Nephron (organoid): ENCODE measurements around the gene SLC26A9.

Experiments used
- H3K27ac Mint-ChIP-seq, 3 experiments: 2 replicates each; pipeline ENCODE4 v1.8.0; 2020; ENCODE audit warnings: mixed read lengths in 3 of 3, mild to moderate bottlenecking in 2 of 3, moderate library complexity in 1 of 3
- H3K27me3 Mint-ChIP-seq: 2 replicates; pipeline ENCODE4 v1.8.0; 2021; ENCODE audit warnings: low read depth, mild to moderate bottlenecking, moderate library complexity, mixed read lengths
- H3K36me3 Mint-ChIP-seq: 2 replicates; pipeline ENCODE4 v1.8.0; 2020; ENCODE audit warnings: low read depth, mixed read lengths
- H3K4me1 Mint-ChIP-seq: 2 replicates; pipeline ENCODE4 v1.8.0; 2020; ENCODE audit warnings: mixed read lengths
- H3K4me3 Mint-ChIP-seq, 3 experiments: 2 replicates each; pipeline ENCODE4 v1.8.0; 2020; ENCODE audit warnings: mild to moderate bottlenecking in 3 of 3, mixed read lengths in 3 of 3, moderate library complexity in 2 of 3
- H3K9me3 Mint-ChIP-seq: 2 replicates; pipeline ENCODE4 v1.8.0; 2020; ENCODE audit warnings: mixed read lengths
- TF ChIP-seq, protein P1 (sequence below), 3 experiments: fragments of 200-600 bp; sonication (generic); IDR thresholded peaks; one replicate each; pipeline ENCODE4 v1.5.0; 2021; ENCODE audit warnings: antibody characterized with exemption in 3 of 3; ENCODE audit not compliant: unreplicated experiment in 3 of 3

The SLC26A9 gene

DNA sequence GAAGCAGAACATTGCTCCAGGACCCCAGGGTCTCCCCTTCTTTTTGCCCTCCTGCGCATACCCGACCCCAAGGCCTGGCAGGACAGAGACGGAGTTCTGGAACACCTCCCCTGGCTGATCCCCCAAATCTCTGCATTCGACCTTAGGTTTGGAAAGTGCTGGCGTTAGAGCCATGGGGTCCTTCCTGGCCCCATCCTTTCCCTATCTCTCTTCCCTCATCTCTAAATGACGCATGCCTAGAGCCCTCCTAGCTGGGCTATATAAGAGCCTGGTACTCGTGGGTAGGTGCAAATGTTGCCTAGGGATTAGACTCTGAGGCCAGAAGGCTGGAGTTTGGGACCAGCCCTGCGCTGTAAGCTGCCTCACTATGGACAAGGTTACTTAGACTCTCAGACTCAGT is 16.6 kb downstream of the SLC26A9 start:
- no peaks in the 10 kb centered on the region for H3K9me3 Mint-ChIP-seq
- H3K27ac Mint-ChIP-seq, result no peak overlapping the region
- no peaks in the 10 kb centered on the region for H3K36me3 Mint-ChIP-seq
- peaks cover 32% of the 10 kb centered on the region for H3K4me1 Mint-ChIP-seq
- H3K4me3 Mint-ChIP-seq, result no peak overlapping the region
- TF ChIP-seq, protein P1, sequence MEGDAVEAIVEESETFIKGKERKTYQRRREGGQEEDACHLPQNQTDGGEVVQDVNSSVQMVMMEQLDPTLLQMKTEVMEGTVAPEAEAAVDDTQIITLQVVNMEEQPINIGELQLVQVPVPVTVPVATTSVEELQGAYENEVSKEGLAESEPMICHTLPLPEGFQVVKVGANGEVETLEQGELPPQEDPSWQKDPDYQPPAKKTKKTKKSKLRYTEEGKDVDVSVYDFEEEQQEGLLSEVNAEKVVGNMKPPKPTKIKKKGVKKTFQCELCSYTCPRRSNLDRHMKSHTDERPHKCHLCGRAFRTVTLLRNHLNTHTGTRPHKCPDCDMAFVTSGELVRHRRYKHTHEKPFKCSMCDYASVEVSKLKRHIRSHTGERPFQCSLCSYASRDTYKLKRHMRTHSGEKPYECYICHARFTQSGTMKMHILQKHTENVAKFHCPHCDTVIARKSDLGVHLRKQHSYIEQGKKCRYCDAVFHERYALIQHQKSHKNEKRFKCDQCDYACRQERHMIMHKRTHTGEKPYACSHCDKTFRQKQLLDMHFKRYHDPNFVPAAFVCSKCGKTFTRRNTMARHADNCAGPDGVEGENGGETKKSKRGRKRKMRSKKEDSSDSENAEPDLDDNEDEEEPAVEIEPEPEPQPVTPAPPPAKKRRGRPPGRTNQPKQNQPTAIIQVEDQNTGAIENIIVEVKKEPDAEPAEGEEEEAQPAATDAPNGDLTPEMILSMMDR (IDR thresholded peaks at IDR 0.05; ENCODE audit: unreplicated experiment in 3 of 3), result no peak
- peaks cover 24% of the 10 kb centered on the region for H3K27me3 Mint-ChIP-seq

DNA sequence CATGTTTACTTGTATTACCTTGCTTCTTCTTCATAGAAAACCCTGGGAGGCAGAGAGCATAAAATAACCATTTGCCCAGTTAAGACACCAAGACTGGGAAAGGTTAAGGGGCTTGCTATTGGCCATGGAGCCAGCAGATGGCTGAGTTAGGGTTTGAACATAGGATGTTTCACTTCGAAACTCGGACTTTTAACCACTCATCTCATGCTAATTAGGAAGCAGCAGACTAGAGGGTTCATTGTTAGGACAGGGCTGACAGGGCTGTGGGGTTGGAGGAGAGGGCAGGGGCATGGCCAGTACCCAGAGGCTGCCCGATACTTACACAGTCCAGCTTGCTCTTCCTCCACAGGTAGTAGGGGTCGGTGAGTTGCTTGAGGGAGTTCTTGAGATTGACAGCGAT is 17.0 kb downstream of the SLC26A9 start:
- Mint-ChIP-seq H3K4me3 (no peak overlapping the region), H3K27me3 (peaks cover 24% of the 10 kb centered on the region), H3K9me3 (no peaks in the 10 kb centered on the region), H3K36me3 (no peaks in the 10 kb centered on the region), H3K27ac (no peak overlapping the region), H3K4me1 (peaks cover 32% of the 10 kb centered on the region)
- TF ChIP-seq, protein P1 (IDR thresholded peaks at IDR 0.05; ENCODE audit: unreplicated experiment in 3 of 3), result no peak

- Mint-ChIP-seq H3K36me3 (no peaks in the 10 kb centered on the region), H3K9me3 (no peaks in the 10 kb centered on the region), H3K4me3 (no peak overlapping the region), H3K4me1 (peaks cover 27% of the 10 kb centered on the region), H3K27ac (no peak overlapping the region), H3K27me3 (peaks cover 21% of the 10 kb centered on the region)
- TF ChIP-seq, protein P1 (IDR thresholded peaks at IDR 0.05; ENCODE audit: unreplicated experiment in 3 of 3), result no peak
These were observed 17.5 kb downstream of the SLC26A9 start for GRCh38 chr1:205925736-205926135.

DNA sequence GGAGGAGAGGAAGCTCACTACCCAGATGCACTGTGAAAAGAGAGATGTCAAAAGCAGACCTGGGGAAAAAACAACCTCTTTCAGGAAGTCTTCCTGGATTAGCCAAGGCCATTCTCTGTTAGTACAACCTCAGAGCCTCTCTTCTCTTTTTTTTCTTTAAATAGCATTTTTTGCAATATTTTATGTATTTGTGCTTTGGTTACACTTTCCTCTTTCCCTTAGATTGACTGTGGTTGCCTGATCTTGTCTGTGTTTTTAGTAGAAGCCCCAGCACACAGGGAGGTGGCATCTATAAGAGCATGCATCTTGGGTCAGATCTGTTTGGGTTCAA is 18.8 kb downstream of the SLC26A9 start:
- TF ChIP-seq, protein P1 (IDR thresholded peaks at IDR 0.05; ENCODE audit: unreplicated experiment in 3 of 3), result no peak
- no peaks in the 10 kb centered on the region for H3K36me3 Mint-ChIP-seq
- H3K27me3 Mint-ChIP-seq, result peaks cover 21% of the 10 kb centered on the region
- no peak overlapping the region for H3K4me3 Mint-ChIP-seq
- no peak overlapping the region for H3K27ac Mint-ChIP-seq
- H3K9me3 Mint-ChIP-seq, result no peaks in the 10 kb centered on the region
- peaks cover 30% of the 10 kb centered on the region for H3K4me1 Mint-ChIP-seq

DNA sequence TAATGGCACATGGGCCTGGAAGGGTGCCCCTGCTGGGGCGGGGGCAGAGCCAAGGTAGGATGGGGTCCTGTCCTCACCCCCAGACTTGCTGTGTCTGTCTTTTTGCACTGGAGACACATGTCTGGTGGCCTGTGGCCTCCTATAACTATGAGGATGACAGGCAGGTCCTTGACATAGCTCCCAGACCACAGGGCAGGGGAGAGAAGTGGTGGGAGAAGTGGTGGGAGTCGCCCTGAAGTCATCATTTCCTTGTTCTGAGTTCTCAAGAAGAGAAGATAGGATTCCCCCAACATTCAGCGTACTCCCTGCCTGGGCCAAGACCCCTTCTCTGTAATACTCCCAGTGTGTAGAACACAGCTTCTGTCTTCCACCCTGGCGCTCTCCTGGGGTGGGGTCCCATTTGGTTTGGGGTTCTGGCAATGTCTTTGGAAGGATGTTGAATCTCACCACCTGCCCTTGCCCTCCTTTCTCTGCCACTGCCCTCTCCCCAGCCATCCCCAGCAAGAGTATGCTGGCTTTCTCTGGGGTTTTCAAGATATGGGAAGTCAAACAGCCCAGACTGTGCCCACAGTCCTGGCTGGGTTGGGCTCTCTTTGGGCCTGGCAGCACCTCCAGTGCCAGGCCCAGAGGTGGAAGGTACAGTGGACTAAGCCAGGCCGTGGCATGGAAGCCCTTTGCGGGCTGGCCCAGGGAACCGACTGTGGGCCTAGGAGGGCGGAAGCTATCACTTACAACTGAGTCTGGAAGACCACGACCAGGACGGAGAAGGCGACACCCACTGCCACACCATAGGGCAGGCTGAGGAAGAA is 19.4 kb downstream of the SLC26A9 start:
- Mint-ChIP-seq H3K27ac (no peak overlapping the region), H3K36me3 (no peaks in the 10 kb centered on the region), H3K27me3 (peaks cover 21% of the 10 kb centered on the region), H3K4me1 (peaks cover 27% of the 10 kb centered on the region), H3K4me3 (no peak overlapping the region), H3K9me3 (no peaks in the 10 kb centered on the region)
- TF ChIP-seq, protein P1 (IDR thresholded peaks at IDR 0.05; ENCODE audit: unreplicated experiment in 3 of 3), result no peak

- TF ChIP-seq, protein P1 (IDR thresholded peaks at IDR 0.05; ENCODE audit: unreplicated experiment in 3 of 3), result no peak
- no peaks in the 10 kb centered on the region for H3K36me3 Mint-ChIP-seq
- peaks cover 15% of the 10 kb centered on the region for H3K27me3 Mint-ChIP-seq
These were observed 20.4 kb downstream of the SLC26A9 start for GRCh38 chr1:205922806-205923205.

More at GRCh38 chr1:205922806-205923205, 20.4 kb downstream of the SLC26A9 start:
- H3K4me3 Mint-ChIP-seq, result no peak overlapping the region
- H3K4me1 Mint-ChIP-seq, result peaks cover 19% of the 10 kb centered on the region
- no peaks in the 10 kb centered on the region for H3K9me3 Mint-ChIP-seq
- no peak overlapping the region for H3K27ac Mint-ChIP-seq
